ENCODE measurements around the gene MICALL2.

MICALL2 gene

GRCh38 chr7:1438208-1438607 is 21.1 kb downstream of the MICALL2 start:
- H3K27me3 ChIP-seq (ENCODE audit: insufficient read depth, low read length), result no peaks in the 10 kb centered on the region
- H3K4me1 ChIP-seq (ENCODE audit: insufficient read depth, low read length), result no peaks in the 10 kb centered on the region
- WGBS, result 92% methylated on average over 10 of the region's 10 CpGs
- H3K36me3 ChIP-seq (ENCODE audit: insufficient read depth, low read length), result no peaks in the 10 kb centered on the region
- no peak overlapping the region for H3K4me3 ChIP-seq (ENCODE audit: low read length)
- no peak overlapping the region for H3K9ac ChIP-seq (ENCODE audit: low read depth, low read length)
- no peak overlapping the region for H3K27ac ChIP-seq (ENCODE audit: low read depth, low read length)
- H3K9me3 ChIP-seq (ENCODE audit: insufficient read depth, low read depth, low read length), result no peaks in the 10 kb centered on the region

- Histone ChIP-seq H3K9ac (ENCODE audit: low read depth, low read length) (no peak overlapping the region), H3K27ac (ENCODE audit: low read depth, low read length) (no peak overlapping the region), H3K36me3 (ENCODE audit: insufficient read depth, low read length) (no peaks in the 10 kb centered on the region), H3K9me3 (ENCODE audit: insufficient read depth, low read depth, low read length) (no peaks in the 10 kb centered on the region), H3K4me3 (ENCODE audit: low read length) (no peak overlapping the region), H3K4me1 (ENCODE audit: insufficient read depth, low read length) (no peaks in the 10 kb centered on the region), H3K27me3 (ENCODE audit: insufficient read depth, low read length) (no peaks in the 10 kb centered on the region)
- WGBS, result 95% methylated on average over 43 of the region's 43 CpGs
Observed at GRCh38 chr7:1437155-1437880, 22.0 kb downstream of the MICALL2 start.

GRCh38 chr7:1436608-1437007 is 22.7 kb downstream of the MICALL2 start:
- no peaks in the 10 kb centered on the region for H3K36me3 ChIP-seq (ENCODE audit: insufficient read depth, low read length)
- H3K4me1 ChIP-seq (ENCODE audit: insufficient read depth, low read length), result no peaks in the 10 kb centered on the region
- 95% methylated on average over 20 of the region's 20 CpGs for WGBS
- H3K27me3 ChIP-seq (ENCODE audit: insufficient read depth, low read length), result no peaks in the 10 kb centered on the region
- H3K4me3 ChIP-seq (ENCODE audit: low read length), result no peak overlapping the region
- H3K9me3 ChIP-seq (ENCODE audit: insufficient read depth, low read depth, low read length), result no peaks in the 10 kb centered on the region
- no peak overlapping the region for H3K27ac ChIP-seq (ENCODE audit: low read depth, low read length)
- no peak overlapping the region for H3K9ac ChIP-seq (ENCODE audit: low read depth, low read length)

GRCh38 chr7:1434891-1435670 is 24.2 kb downstream of the MICALL2 start:
- 92% methylated on average over 20 of the region's 22 CpGs for WGBS
- no peaks in the 10 kb centered on the region for H3K4me1 ChIP-seq (ENCODE audit: insufficient read depth, low read length)
- H3K9ac ChIP-seq (ENCODE audit: low read depth, low read length), result no peak overlapping the region
- no peak overlapping the region for H3K4me3 ChIP-seq (ENCODE audit: low read length)
- H3K9me3 ChIP-seq (ENCODE audit: insufficient read depth, low read depth, low read length), result no peaks in the 10 kb centered on the region
- no peaks in the 10 kb centered on the region for H3K36me3 ChIP-seq (ENCODE audit: insufficient read depth, low read length)
- no peaks in the 10 kb centered on the region for H3K27me3 ChIP-seq (ENCODE audit: insufficient read depth, low read length)
- H3K27ac ChIP-seq (ENCODE audit: low read depth, low read length), result no peak overlapping the region

- Histone ChIP-seq H3K4me3 (ENCODE audit: low read length) (no peak overlapping the region), H3K27me3 (ENCODE audit: insufficient read depth, low read length) (no peaks in the 10 kb centered on the region), H3K9ac (ENCODE audit: low read depth, low read length) (no peak overlapping the region), H3K36me3 (ENCODE audit: insufficient read depth, low read length) (no peaks in the 10 kb centered on the region), H3K4me1 (ENCODE audit: insufficient read depth, low read length) (no peaks in the 10 kb centered on the region), H3K27ac (ENCODE audit: low read depth, low read length) (no peak overlapping the region), H3K9me3 (ENCODE audit: insufficient read depth, low read depth, low read length) (no peaks in the 10 kb centered on the region)
- 94% methylated on average over 35 of the region's 35 CpGs for WGBS
Observed at GRCh38 chr7:1434165-1434718, 25.0 kb downstream of the MICALL2 start.

- Histone ChIP-seq H3K4me1 (ENCODE audit: insufficient read depth, low read length) (no peaks in the 10 kb centered on the region), H3K27ac (ENCODE audit: low read depth, low read length) (no peak overlapping the region), H3K9ac (ENCODE audit: low read depth, low read length) (no peak overlapping the region), H3K9me3 (ENCODE audit: insufficient read depth, low read depth, low read length) (no peaks in the 10 kb centered on the region), H3K4me3 (ENCODE audit: low read length) (no peak overlapping the region), H3K36me3 (ENCODE audit: insufficient read depth, low read length) (no peaks in the 10 kb centered on the region), H3K27me3 (ENCODE audit: insufficient read depth, low read length) (no peaks in the 10 kb centered on the region)
- WGBS, result 90% methylated on average over 25 of the region's 25 CpGs
Observed at GRCh38 chr7:1433128-1433920, 25.9 kb downstream of the MICALL2 start.

GRCh38 chr7:1432411-1433082 is 26.7 kb downstream of the MICALL2 start:
- Histone ChIP-seq H3K27me3 (ENCODE audit: insufficient read depth, low read length) (no peaks in the 10 kb centered on the region), H3K36me3 (ENCODE audit: insufficient read depth, low read length) (no peaks in the 10 kb centered on the region), H3K9ac (ENCODE audit: low read depth, low read length) (no peak overlapping the region), H3K4me1 (ENCODE audit: insufficient read depth, low read length) (no peaks in the 10 kb centered on the region), H3K9me3 (ENCODE audit: insufficient read depth, low read depth, low read length) (no peaks in the 10 kb centered on the region), H3K4me3 (ENCODE audit: low read length) (no peak overlapping the region), H3K27ac (ENCODE audit: low read depth, low read length) (no peak overlapping the region)
- 29% methylated on average over 30 of the region's 30 CpGs for WGBS

GRCh38 chr7:1431634-1432380 is 27.5 kb downstream of the MICALL2 start:
- WGBS, result 73% methylated on average over 22 of the region's 22 CpGs
- Histone ChIP-seq H3K36me3 (ENCODE audit: insufficient read depth, low read length) (no peaks in the 10 kb centered on the region), H3K27ac (ENCODE audit: low read depth, low read length) (no peak overlapping the region), H3K9me3 (ENCODE audit: insufficient read depth, low read depth, low read length) (no peaks in the 10 kb centered on the region), H3K27me3 (ENCODE audit: insufficient read depth, low read length) (no peaks in the 10 kb centered on the region), H3K9ac (ENCODE audit: low read depth, low read length) (no peak overlapping the region), H3K4me3 (ENCODE audit: low read length) (no peak overlapping the region), H3K4me1 (ENCODE audit: insufficient read depth, low read length) (no peaks in the 10 kb centered on the region)

- no peaks in the 10 kb centered on the region for H3K4me1 ChIP-seq (ENCODE audit: insufficient read depth, low read length)
- no peaks in the 10 kb centered on the region for H3K36me3 ChIP-seq (ENCODE audit: insufficient read depth, low read length)
- no peak overlapping the region for H3K4me3 ChIP-seq (ENCODE audit: low read length)
- 82% methylated on average over 10 of the region's 10 CpGs for WGBS
- H3K9me3 ChIP-seq (ENCODE audit: insufficient read depth, low read depth, low read length), result no peaks in the 10 kb centered on the region
- no peak overlapping the region for H3K27ac ChIP-seq (ENCODE audit: low read depth, low read length)
- H3K9ac ChIP-seq (ENCODE audit: low read depth, low read length), result no peak overlapping the region
- H3K27me3 ChIP-seq (ENCODE audit: insufficient read depth, low read length), result no peaks in the 10 kb centered on the region
Observed at GRCh38 chr7:1431226-1431625, 28.0 kb downstream of the MICALL2 start.

Measured in HUES64 (cell line).